ENCODE measurements around the gene PLOD1.
A peak's percentile ranks its signal among the peaks of the same experiment; 100 is the strongest.
"Not testable (repeated sequence)": the region's sequence is repeated elsewhere in the genome, so short reads cannot be mapped to it uniquely, and the experiment has no call there.

PLOD1 gene

GRCh38 chr1:11912482-11913216 is 21.9 kb upstream of the PLOD1 start:
- not testable (repeated sequence) for DNase-seq

- no peak for DNase-seq
Observed at GRCh38 chr1:11913291-11913690, 21.2 kb upstream of the PLOD1 start.

- no peak for DNase-seq
Observed at GRCh38 chr1:11914024-11914423, 20.5 kb upstream of the PLOD1 start.

GRCh38 chr1:11918799-11919519 is 15.6 kb upstream of the PLOD1 start:
- no peak for DNase-seq

GRCh38 chr1:11919621-11920020 is 14.9 kb upstream of the PLOD1 start:
- no peak for DNase-seq

- DNase-seq, result no peak
Observed at GRCh38 chr1:11920239-11920903, 14.1 kb upstream of the PLOD1 start.

- no peak for DNase-seq
Observed at GRCh38 chr1:11921022-11921421, 13.5 kb upstream of the PLOD1 start.

- DNase-seq, result no peak
Observed at GRCh38 chr1:11923069-11923826, 11.3 kb upstream of the PLOD1 start.

- peak; percentile 40 for DNase-seq
Observed at GRCh38 chr1:11923827-11924113, 10.7 kb upstream of the PLOD1 start.

GRCh38 chr1:11924334-11925195 is 10.0 kb upstream of the PLOD1 start:
- no peak for DNase-seq

GRCh38 chr1:11925196-11925937 is 9.2 kb upstream of the PLOD1 start:
- DNase-seq, result not testable (repeated sequence)

GRCh38 chr1:11925938-11926292 is 8.6 kb upstream of the PLOD1 start:
- no peak for DNase-seq

GRCh38 chr1:11927866-11928592 is 6.5 kb upstream of the PLOD1 start:
- DNase-seq, result no peak

GRCh38 chr1:11929849-11930248 is 4.7 kb upstream of the PLOD1 start:
- peak; percentile 80 for DNase-seq

- DNase-seq, result no peak
Observed at GRCh38 chr1:11930571-11931445, 3.7 kb upstream of the PLOD1 start.

GRCh38 chr1:11931845-11932244 is 2.7 kb upstream of the PLOD1 start:
- DNase-seq, result no peak

GRCh38 chr1:11935057-11935412 is 518 bp downstream of the PLOD1 start:
- DNase-seq, result no peak

- not testable (repeated sequence) for DNase-seq
Observed at GRCh38 chr1:11935733-11936132, 1.2 kb downstream of the PLOD1 start.

GRCh38 chr1:11938722-11939526 is 4.4 kb downstream of the PLOD1 start:
- DNase-seq, result no peak
